NCI-H2171 (cell line): ENCODE results near the gene PIEZO2.

Source experiments
- DNase-seq: peaks from one replicate; lab custom pipeline; 2025; lab: John Stamatoyannopoulos, UW

Gene PIEZO2

GRCh38 chr18:11112286-11112685 is 37.1 kb downstream of the PIEZO2 start:
- no peak for DNase-seq

GRCh38 chr18:11110509-11110908 is 38.9 kb downstream of the PIEZO2 start:
- DNase-seq, result no peak

GRCh38 chr18:11108947-11109346 is 40.4 kb downstream of the PIEZO2 start:
- no peak for DNase-seq

- DNase-seq, result no peak
These were observed 42.5 kb downstream of the PIEZO2 start for GRCh38 chr18:11106894-11107293.

- no peak for DNase-seq
These were observed 43.9 kb downstream of the PIEZO2 start for GRCh38 chr18:11105463-11105862.

GRCh38 chr18:11104307-11104706 is 45.1 kb downstream of the PIEZO2 start:
- no peak for DNase-seq

- no peak for DNase-seq
These were observed 52.3 kb downstream of the PIEZO2 start for GRCh38 chr18:11096839-11097750.

- DNase-seq, result no peak
These were observed 53.0 kb downstream of the PIEZO2 start for GRCh38 chr18:11096411-11096810.

- no peak for DNase-seq
These were observed 53.6 kb downstream of the PIEZO2 start for GRCh38 chr18:11095674-11096293.

- DNase-seq, result no peak
These were observed 54.2 kb downstream of the PIEZO2 start for GRCh38 chr18:11095211-11095610.

GRCh38 chr18:11091746-11092145 is 57.6 kb downstream of the PIEZO2 start:
- DNase-seq, result no peak

- DNase-seq, result no peak
These were observed 59.2 kb downstream of the PIEZO2 start for GRCh38 chr18:11089931-11090715.

- DNase-seq, result no peak
These were observed 68.3 kb downstream of the PIEZO2 start for GRCh38 chr18:11081009-11081532.

- no peak for DNase-seq
These were observed 70.9 kb downstream of the PIEZO2 start for GRCh38 chr18:11078491-11078890.

GRCh38 chr18:11077548-11078187 is 71.7 kb downstream of the PIEZO2 start:
- no peak for DNase-seq

- DNase-seq, result no peak
These were observed 74.5 kb downstream of the PIEZO2 start for GRCh38 chr18:11074889-11075288.

- no peak for DNase-seq
These were observed 75.4 kb downstream of the PIEZO2 start for GRCh38 chr18:11073971-11074370.

GRCh38 chr18:11072632-11073031 is 76.7 kb downstream of the PIEZO2 start:
- DNase-seq, result no peak

GRCh38 chr18:11071300-11071699 is 78.1 kb downstream of the PIEZO2 start:
- DNase-seq, result no peak

- no peak for DNase-seq
These were observed 78.8 kb downstream of the PIEZO2 start for GRCh38 chr18:11070593-11070992.

GRCh38 chr18:11066038-11066437 is 83.3 kb downstream of the PIEZO2 start:
- DNase-seq, result no peak
